Cardiac fibroblast (primary cell): ENCODE data around the gene TMEM164.

ENCODE experiments used
- DNase-seq, 2 donors: peaks; one replicate each; pipeline versions ENCODE4 v3.0.0 to v3.0.0-alpha.2; 2010; ENCODE audit warnings: low read depth in 2 of 2
- H3K4me3 ChIP-seq, 2 donors: replicated peaks in 1 of 2; 1 replicate in 1 of 2; 2 replicates in 1 of 2; pipeline ENCODE4 v1.5.1; 2011; ENCODE audit warnings: low read depth in 2 of 2, low read length in 2 of 2, mild to moderate bottlenecking in 2 of 2, moderate library complexity in 1 of 2
- CTCF ChIP-seq: IDR thresholded peaks from one replicate; pipeline ENCODE4 v1.5.1; 2011; ENCODE audit warnings: low read depth, mild to moderate bottlenecking, low read length, inconsistent platforms

The TMEM164 gene

DNA sequence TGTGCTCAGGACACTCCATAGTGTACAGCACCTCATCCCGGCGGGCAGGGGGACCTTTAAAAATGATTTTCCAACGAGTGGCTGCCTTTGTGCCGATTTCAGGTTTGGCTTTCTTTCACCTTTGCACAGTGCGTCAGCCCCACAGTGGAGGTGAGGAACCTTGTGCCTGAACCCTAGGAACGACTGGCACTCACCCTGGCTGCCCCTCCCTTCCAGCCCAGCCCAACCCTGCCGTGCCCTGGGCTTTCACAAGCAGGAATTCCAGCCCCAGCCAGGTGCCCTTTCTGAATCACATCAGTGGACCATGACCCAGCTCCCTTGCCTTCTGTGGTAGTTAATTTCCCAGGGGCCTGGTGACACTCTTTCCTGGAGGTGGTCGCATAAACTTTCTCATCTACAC, 1.3 kb downstream of the TMEM164 start:
- peak overlapping the region; percentile 5 to 71 for H3K4me3 ChIP-seq
- DNase-seq = no peak
- TF ChIP-seq CTCF = no peak

DNA sequence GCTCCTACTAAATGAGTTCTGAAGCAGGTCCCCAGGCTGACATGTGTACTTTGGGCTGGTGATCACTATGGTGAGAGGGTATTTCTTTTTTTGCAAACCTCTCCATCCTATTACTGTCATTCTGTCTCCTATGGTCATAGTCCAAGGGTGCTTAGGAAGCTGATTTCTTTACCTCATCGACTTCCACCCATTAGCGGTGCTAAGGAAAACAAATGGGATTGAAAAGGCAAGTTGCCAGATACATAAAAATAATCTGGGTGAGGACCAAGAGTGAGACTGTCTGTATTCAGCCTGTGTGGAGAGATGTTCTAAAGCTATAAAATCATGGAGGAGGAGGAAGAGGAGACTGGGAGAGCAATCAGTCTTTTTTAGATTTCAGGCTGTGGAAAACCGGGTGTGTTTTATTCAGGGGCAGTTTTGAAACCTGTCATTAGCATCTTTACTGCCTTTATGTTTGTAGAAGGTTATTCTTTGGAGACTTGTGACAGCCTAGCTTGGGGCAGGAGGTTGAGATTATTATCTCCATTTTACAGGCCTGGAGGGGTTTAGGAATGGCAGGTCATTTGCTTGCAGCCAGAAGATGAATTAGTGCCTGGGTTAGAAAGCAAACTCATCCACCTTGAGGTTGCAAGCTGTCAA, 1.9 kb downstream of the TMEM164 start:
- TF ChIP-seq CTCF = no peak
- peak overlapping the region in 1 of 2 donors; percentile 71 for H3K4me3 ChIP-seq
- no peak for DNase-seq

- H3K4me3 ChIP-seq = no peak overlapping the region
- TF ChIP-seq CTCF = no peak
- no peak for DNase-seq
Observed at GRCh38 chrX:110006161-110006560, 3.2 kb downstream of the TMEM164 start.

GRCh38 chrX:110006821-110007375, 4.0 kb downstream of the TMEM164 start:
- H3K4me3 ChIP-seq = no peak overlapping the region
- no peak for DNase-seq
- no peak for TF ChIP-seq CTCF

- no peak for DNase-seq
- no peak overlapping the region for H3K4me3 ChIP-seq
- TF ChIP-seq CTCF = no peak
Observed at GRCh38 chrX:110008011-110008635, 5.2 kb downstream of the TMEM164 start.

DNA sequence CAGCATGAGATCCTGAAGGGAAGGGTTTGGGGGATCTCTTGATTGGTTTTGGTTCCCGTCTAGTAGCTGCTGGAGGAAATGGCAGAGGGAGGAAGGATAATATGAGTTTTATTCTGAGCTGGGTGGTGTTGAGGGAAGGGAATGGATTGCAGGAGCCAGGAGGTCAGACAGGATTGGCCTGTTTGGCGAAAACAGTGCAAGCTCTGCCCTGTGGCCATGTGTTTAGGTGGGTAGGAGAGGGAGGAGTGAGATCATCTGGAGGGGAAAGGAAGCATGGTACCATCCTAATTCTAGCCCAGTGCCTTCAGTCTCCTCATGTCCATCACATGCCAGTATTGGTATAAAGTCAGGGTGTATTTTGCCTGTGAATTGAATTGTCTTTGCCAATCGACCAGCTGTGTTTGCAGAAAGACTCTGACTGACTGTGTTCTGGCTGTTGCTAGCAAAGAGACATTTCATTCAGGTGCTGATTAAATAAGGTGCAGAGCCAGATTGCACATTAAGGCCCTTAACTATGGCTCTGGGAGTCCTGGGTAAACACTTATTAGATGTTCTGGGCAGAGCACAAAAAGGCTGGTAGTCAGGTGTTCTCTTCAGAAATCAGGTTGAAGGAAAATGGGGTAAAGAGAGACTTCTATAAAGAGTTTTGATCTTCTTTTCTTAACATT, 10.0 kb downstream of the TMEM164 start:
- DNase-seq = no peak
- H3K4me3 ChIP-seq = no peak overlapping the region
- no peak for TF ChIP-seq CTCF
